GM03348 (cell line): Measurements from ENCODE around the gene NEK2.
"Not testable (repeated sequence)": the region's sequence is repeated elsewhere in the genome, so short reads cannot be mapped to it uniquely, and the experiment has no call there.

ENCODE experiments used
- DNase-seq: peaks from one replicate; pipeline ENCODE4 v3.0.0; 2012; ENCODE audit warnings: low spot score

The NEK2 gene

GRCh38 chr1:211650904-211651303, 24.5 kb downstream of the NEK2 start:
- DNase-seq, result no peak

GRCh38 chr1:211648980-211649934, 26.2 kb downstream of the NEK2 start:
- no peak for DNase-seq

- no peak for DNase-seq
Measured at GRCh38 chr1:211648336-211648735, 27.1 kb downstream of the NEK2 start.

GRCh38 chr1:211647711-211648121, 27.7 kb downstream of the NEK2 start:
- no peak for DNase-seq

GRCh38 chr1:211646566-211646965, 28.9 kb downstream of the NEK2 start:
- DNase-seq, result no peak

GRCh38 chr1:211645601-211646000, 29.8 kb downstream of the NEK2 start:
- not testable (repeated sequence) for DNase-seq

DNA sequence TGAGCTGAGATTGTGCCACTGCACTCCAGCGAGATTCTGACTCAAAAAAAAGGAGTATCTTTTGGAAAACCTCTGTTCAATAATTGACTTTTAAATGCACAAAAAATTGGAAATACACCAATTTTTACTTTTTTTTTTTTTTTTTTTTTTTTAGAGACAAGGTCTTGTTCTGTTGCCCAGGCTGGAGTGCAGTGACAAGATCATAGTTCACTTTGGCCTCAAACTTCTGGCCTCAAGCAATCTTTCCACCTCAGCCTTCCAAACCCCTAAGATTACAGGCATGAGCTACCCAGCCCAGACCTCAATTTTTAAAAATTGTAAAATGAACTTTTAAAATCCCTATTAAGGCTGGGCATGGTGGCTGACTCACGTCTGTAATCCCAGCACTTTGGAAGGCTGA, 30.8 kb downstream of the NEK2 start:
- DNase-seq, result no peak

GRCh38 chr1:211643324-211644212, 31.9 kb downstream of the NEK2 start:
- no peak for DNase-seq

DNA sequence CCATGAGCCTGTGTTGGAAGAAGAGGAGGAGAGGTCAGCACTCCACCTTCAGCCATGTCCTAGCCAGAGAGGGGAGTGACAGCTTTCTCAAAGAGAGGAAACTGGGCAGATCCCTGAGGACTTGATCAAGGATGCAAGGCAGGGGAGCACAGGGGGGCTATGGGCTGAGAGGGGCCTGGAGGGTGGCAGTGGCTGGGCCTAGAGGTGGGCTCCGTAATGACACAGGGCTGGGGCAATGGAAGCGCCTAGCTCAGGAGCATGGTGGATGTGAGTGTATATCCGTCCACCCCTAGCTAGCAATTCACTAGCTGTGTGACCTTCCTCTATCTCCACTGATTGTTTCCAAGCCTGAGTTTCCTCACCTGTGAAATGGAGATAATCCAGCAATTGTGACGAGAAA, 32.6 kb downstream of the NEK2 start:
- no peak for DNase-seq

DNA sequence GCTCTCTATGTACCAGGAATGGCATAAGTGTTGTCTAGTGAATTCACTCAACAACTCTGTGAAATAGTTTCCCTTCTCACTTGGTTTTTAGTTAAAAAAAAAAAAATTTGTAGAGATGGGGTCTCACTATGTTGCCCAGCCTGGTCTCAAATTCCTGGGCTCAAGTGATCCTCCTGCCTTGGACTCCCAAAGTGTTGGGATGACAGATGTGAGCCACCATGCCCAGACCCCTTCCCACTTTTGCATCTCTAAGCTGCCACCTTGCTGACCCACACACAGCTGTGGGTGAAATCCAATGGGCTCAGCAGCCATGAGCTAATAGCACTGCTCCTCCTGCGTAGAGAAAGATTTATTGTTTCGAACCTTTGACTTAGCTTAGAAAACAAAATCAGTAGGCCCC, 33.5 kb downstream of the NEK2 start:
- no peak for DNase-seq

- no peak for DNase-seq
Measured at GRCh38 chr1:211641044-211641800, 34.2 kb downstream of the NEK2 start.

GRCh38 chr1:211640301-211640630, 35.2 kb downstream of the NEK2 start:
- no peak for DNase-seq

DNA sequence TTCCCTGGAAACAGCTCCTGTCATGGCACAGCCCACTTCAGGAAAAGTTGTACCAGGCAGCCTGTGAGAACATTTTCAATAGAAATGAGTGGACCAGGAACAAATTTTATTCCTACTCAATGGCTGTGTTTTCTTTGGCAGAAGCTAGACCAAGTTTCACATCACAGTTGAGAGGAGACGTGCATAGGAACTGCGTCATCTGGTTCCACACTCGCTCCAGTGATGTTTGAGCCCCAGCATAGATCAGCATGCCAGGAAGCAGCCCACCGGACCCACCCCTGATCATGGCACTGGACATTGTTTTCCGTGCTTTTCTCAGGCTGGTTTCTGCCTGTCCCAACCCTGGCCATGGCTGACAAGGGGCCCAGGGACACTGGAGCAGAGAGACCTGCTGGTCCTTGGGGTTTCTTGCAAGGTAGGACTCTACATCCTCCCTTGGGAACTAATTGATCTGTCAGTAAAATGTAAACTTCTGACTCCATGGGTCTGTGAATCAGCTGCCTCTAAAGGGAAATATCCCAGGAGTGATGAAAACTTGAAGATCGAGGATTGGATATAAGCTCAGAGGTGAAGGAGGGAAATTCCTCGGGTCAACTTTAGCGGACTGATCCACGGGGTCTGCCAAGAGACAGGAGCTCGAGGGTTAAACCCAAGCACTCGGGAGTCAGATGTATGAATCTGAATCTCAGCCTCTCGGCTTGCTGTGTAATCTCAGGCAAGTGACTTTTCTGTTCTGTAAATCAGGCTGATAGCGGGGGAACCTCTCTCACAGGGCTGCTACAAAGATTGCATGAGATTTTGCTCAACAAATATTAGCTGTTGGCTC, 35.7 kb downstream of the NEK2 start:
- peak; percentile 84 for DNase-seq

- no peak for DNase-seq
Measured at GRCh38 chr1:211638689-211639101, 36.7 kb downstream of the NEK2 start.

GRCh38 chr1:211638246-211638645, 37.2 kb downstream of the NEK2 start:
- DNase-seq, result no peak

DNA sequence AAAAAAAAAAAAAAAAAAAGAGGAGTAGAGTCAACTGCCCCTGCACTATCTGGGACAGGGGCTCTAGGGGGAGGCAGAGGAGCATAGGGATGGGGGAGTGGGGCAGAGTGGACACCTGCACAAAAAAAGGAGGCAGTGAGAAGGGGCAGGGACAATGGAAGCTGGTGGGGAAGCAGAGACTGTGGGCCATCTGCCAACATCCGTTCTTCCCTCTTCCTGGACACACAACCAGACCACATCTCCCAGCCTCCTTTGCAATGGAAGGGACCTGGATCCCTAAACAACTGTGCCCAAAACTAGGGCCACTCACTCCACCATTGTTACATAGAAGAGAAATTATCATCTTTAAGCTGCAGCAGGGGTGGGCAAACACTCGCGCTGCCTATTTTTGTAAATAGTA, 38.4 kb downstream of the NEK2 start:
- no peak for DNase-seq

DNA sequence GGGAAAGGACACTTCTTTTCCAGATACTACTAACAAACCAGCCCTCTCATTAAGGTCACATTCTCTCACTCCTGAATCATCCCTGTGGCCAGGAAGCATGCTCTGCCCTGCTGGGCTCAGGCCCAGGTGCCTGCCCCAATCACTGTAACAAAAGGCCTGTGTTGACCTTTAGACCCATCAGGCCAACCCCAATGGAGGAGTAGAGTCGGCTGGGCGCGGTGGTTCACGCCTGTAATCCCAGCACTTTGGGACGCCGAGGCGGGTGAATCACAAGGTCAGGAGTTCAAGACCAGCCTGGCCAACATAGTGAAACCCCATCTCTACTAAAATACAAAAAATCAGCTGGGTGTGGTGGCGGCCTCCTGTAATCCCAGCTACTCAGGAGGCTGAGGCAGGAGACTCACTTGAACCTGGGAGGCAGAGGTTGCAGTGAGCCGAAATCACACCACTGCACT, 38.8 kb downstream of the NEK2 start:
- DNase-seq, result peak; percentile 46

GRCh38 chr1:211635597-211636205, 39.7 kb downstream of the NEK2 start:
- no peak for DNase-seq

DNA sequence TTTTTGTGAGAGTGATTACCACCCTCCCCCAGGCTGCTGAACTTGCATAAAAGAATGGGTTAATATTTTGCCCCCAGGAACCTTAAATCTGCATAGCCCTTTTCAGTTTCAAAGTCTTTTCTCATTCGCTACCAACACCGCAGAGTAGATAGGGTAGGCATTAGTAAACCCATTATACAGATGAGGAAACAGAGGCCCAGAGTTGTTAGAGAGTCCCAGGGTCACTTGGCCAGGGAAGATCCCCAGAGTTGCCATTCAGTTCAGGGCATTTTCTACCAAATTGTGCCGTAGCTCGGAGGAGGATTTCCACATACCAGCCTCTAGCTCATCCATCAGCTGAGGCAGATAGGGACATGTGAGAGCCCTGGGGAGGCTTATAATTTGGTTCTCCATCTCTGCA, 40.5 kb downstream of the NEK2 start:
- DNase-seq, result no peak

DNA sequence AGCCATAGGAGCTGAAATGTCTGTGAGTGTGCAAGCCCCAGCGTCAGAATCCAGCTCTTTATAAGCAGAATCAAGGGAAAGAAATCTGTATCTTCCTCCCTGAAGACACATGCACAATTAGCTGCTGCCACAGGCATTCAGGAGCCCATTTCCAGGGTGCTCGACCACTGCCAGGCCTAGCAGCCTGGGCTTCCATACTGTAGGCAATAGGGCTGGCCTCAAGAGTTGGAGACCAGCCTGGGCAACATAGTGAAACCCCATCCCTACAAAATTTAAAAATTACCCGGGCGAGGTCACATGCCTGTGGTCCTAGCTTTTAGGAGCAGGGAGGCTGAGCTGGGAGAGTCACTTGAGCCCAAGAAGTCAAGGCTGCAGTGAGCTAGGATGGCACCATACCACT, 41.0 kb downstream of the NEK2 start:
- DNase-seq, result no peak

GRCh38 chr1:211633524-211633846, 41.9 kb downstream of the NEK2 start:
- DNase-seq, result no peak
